Osteocyte (in vitro differentiated cells): Measurements from ENCODE around the gene SCAF4. TPM values are rescaled to one million over a fixed set of nuclear protein-coding genes. Genes with fewer than 3 reads are reported as not detected.

Source experiments
- DNase-seq: peaks from one replicate; pipeline ENCODE4 v3.0.0; 2021; ENCODE audit warnings: mixed read lengths; ENCODE audit not compliant: unreplicated experiment; ENCODE audit errors: extremely low spot score
- H3K27ac Mint-ChIP-seq: one replicate; pipeline ENCODE4 v1.8.0; 2021; ENCODE audit warnings: mild to moderate bottlenecking, mixed read lengths; ENCODE audit not compliant: unreplicated experiment
- H3K27me3 Mint-ChIP-seq: one replicate; pipeline ENCODE4 v1.8.0; 2021; ENCODE audit warnings: mixed read lengths; ENCODE audit not compliant: unreplicated experiment
- H3K36me3 Mint-ChIP-seq: one replicate; pipeline ENCODE4 v1.8.0; 2021; ENCODE audit warnings: mixed read lengths; ENCODE audit not compliant: unreplicated experiment
- H3K4me1 Mint-ChIP-seq: one replicate; pipeline ENCODE4 v1.8.0; 2021; ENCODE audit warnings: mixed read lengths; ENCODE audit not compliant: unreplicated experiment
- H3K4me3 Mint-ChIP-seq: one replicate; pipeline ENCODE4 v1.8.0; 2021; ENCODE audit warnings: mild to moderate bottlenecking, moderate library complexity, mixed read lengths; ENCODE audit not compliant: unreplicated experiment
- H3K9me3 Mint-ChIP-seq: one replicate; pipeline ENCODE4 v1.8.0; 2021; ENCODE audit warnings: mixed read lengths; ENCODE audit not compliant: unreplicated experiment
- total RNA-seq: library from RNA; stranded (reverse); gene quantifications from 2 replicates; pipeline ENCODE4 v1.2.1, GENCODE V29; 2021
- TF ChIP-seq, protein P1 (sequence below): fragments of 200-600 bp; sonication (generic); IDR thresholded peaks from 2 replicates; pipeline ENCODE4 v1.5.0; 2021; ENCODE audit warnings: antibody characterized with exemption, mild to moderate bottlenecking, moderate library complexity

Gene SCAF4
- total RNA-seq, 1 donor from 2014 or later, result 32.7 TPM

DNA sequence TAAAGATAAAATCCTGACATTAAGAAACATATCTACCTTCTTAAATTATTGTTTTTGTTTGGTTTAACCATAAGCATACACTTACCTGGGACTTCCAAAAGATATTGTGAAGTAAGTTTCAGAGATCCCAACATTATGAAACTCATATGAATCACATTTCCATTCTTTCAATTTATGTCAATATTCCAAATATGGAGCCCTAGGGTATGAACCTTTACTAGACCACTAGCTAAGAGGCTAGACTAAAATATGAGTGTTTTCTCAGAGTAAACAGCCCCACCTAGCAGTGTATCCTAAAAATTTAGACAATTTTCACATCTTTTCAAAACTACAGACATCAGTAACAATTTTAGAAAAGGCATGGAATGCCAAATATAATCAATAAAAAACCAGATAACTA lies 24.4 kb downstream of the SCAF4 start:
- no peak overlapping the region for H3K4me3 Mint-ChIP-seq
- H3K27ac Mint-ChIP-seq, result peak overlapping the region; percentile 7
- DNase-seq, result no peak
- H3K36me3 Mint-ChIP-seq, result peaks cover 5% of the 10 kb centered on the region
- peaks cover 45% of the 10 kb centered on the region for H3K4me1 Mint-ChIP-seq
- H3K9me3 Mint-ChIP-seq, result no peaks in the 10 kb centered on the region
- no peaks in the 10 kb centered on the region for H3K27me3 Mint-ChIP-seq
- TF ChIP-seq, protein P1, sequence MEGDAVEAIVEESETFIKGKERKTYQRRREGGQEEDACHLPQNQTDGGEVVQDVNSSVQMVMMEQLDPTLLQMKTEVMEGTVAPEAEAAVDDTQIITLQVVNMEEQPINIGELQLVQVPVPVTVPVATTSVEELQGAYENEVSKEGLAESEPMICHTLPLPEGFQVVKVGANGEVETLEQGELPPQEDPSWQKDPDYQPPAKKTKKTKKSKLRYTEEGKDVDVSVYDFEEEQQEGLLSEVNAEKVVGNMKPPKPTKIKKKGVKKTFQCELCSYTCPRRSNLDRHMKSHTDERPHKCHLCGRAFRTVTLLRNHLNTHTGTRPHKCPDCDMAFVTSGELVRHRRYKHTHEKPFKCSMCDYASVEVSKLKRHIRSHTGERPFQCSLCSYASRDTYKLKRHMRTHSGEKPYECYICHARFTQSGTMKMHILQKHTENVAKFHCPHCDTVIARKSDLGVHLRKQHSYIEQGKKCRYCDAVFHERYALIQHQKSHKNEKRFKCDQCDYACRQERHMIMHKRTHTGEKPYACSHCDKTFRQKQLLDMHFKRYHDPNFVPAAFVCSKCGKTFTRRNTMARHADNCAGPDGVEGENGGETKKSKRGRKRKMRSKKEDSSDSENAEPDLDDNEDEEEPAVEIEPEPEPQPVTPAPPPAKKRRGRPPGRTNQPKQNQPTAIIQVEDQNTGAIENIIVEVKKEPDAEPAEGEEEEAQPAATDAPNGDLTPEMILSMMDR, result no peak

DNA sequence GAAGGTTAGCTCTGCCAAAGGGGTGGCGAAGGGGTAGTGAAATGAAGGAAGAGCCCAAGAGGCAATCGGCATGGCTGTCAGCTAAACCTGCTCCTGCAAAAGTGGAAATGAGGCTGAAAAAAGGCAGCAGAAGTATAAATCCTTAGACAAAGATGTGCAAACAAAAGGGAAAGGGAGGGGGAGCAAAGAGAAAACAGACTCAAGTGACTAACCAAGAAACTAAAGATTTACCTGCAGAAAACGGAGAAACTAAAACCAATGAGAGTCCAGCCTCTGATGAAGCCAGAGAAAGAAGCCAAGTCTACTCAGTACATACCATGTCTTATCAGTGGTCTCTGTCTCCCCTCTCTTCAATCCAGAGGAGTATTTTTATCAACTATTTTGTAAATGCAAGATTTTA lies 25.4 kb downstream of the SCAF4 start:
- no peak for DNase-seq
- Mint-ChIP-seq H3K27me3 (no peaks in the 10 kb centered on the region), H3K4me1 (peaks cover 39% of the 10 kb centered on the region), H3K27ac (no peak overlapping the region), H3K4me3 (no peak overlapping the region), H3K9me3 (no peaks in the 10 kb centered on the region), H3K36me3 (peaks cover 12% of the 10 kb centered on the region)
- TF ChIP-seq, protein P1, result no peak

DNA sequence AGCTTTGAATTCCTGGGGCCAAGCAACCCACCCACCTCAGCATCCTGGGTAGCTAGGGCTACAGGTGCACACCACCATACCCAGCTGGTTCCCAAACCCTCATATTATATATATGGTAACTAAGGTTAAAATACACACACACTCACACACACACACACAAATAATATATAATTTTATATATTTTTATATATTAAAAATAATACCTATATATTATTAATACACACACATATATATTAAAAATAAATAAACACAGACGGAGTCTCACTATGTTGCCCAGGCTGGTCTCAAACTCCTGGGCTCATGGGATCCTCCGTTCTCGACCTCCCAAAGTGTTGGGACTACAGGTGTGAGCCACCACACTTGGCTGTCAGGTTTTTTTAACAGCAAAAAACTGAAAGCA lies 31.9 kb downstream of the SCAF4 start:
- H3K27ac Mint-ChIP-seq, result no peak overlapping the region
- DNase-seq, result no peak
- H3K4me3 Mint-ChIP-seq, result no peak overlapping the region
- H3K9me3 Mint-ChIP-seq, result no peaks in the 10 kb centered on the region
- H3K27me3 Mint-ChIP-seq, result no peaks in the 10 kb centered on the region
- TF ChIP-seq, protein P1, result no peak
- H3K4me1 Mint-ChIP-seq, result no peaks in the 10 kb centered on the region
- H3K36me3 Mint-ChIP-seq, result peaks cover 46% of the 10 kb centered on the region

DNA sequence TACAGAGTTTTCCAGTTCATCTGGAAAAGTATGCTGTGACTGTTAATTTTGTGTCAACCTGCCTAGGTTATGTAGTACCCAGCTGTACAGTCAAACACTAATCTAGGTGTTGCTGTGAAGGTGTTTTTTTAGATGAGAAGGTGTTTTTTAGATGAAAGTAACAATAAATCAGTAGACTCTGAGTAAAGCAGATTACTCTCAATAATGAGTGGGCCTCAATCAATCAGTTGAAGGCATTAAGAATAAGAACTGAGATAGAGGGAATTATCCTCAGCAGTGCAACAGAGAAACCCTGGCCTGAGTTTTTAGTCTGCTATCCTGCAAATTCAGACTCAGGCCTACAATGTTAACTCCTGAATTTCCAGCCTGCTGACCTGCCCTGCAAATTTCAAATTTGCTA lies 33.5 kb downstream of the SCAF4 start:
- H3K4me3 Mint-ChIP-seq, result no peak overlapping the region
- DNase-seq, result no peak
- no peak overlapping the region for H3K27ac Mint-ChIP-seq
- no peaks in the 10 kb centered on the region for H3K9me3 Mint-ChIP-seq
- no peaks in the 10 kb centered on the region for H3K27me3 Mint-ChIP-seq
- H3K36me3 Mint-ChIP-seq, result peaks cover 54% of the 10 kb centered on the region
- TF ChIP-seq, protein P1, result no peak
- no peaks in the 10 kb centered on the region for H3K4me1 Mint-ChIP-seq

DNA sequence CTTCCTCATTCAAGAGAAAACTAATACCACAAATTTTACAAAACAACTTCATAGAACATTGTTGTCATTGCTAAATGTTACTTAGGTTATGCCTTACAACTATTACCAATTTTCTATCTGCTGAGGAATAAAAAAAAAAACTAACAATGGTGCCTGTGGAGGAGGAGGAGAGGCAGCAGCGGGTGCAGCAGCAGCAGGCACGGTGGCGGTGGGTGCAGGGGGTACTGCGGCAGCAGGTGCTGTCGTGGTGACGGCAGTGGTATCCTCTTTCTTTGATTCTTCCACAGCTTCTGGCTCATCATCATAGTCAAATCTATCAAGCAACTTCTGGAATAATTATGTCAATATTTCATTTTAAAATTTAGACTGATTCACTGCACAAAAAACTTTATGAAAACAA lies 35.5 kb downstream of the SCAF4 start:
- H3K4me3 Mint-ChIP-seq, result no peak overlapping the region
- no peak for DNase-seq

More for the DNA sequence above, 35.5 kb downstream of the SCAF4 start:
- H3K27ac Mint-ChIP-seq, result no peak overlapping the region
- H3K36me3 Mint-ChIP-seq, result peaks cover 58% of the 10 kb centered on the region
- no peaks in the 10 kb centered on the region for H3K9me3 Mint-ChIP-seq
- TF ChIP-seq, protein P1, result no peak
- no peaks in the 10 kb centered on the region for H3K27me3 Mint-ChIP-seq
- H3K4me1 Mint-ChIP-seq, result no peaks in the 10 kb centered on the region
